HepG2 (cell line): Measurements from ENCODE around the gene ELP1. TPM values are rescaled to one million over a fixed set of nuclear protein-coding genes. Genes with fewer than 3 reads are reported as not detected.

ENCODE experiments used
- ARID4A ChIP-seq: sonication (generic); formaldehyde crosslinking; IDR thresholded peaks from 2 replicates; pipeline ENCODE4 v1.5.0; 2020; ENCODE audit warnings: mild to moderate bottlenecking, missing genetic modification reagents, borderline replicate concordance
- CEBPB ChIP-seq: IDR thresholded peaks from 2 replicates; pipeline ENCODE4 v1.6.1; 2011; ENCODE audit warnings: low read depth, low read length, improper control_type of control experiment, borderline replicate concordance
- RXRB ChIP-seq: IDR thresholded peaks from 2 replicates; pipeline ENCODE4 v1.6.1; 2016; ENCODE audit warnings: borderline replicate concordance, missing genetic modification reagents, missing compliant biosample characterization
- SRSF4 ChIP-seq: fragments of 200-400 bp; formaldehyde crosslinking; IDR thresholded peaks from one replicate; pipeline ENCODE4 v1.6.1; 2018; ENCODE audit warnings: mild to moderate bottlenecking, low read depth, low read length, moderate library complexity; ENCODE audit not compliant: poor library complexity, severe bottlenecking
- SUZ12 ChIP-seq: fragments of 150-350 bp; IDR thresholded peaks from 2 replicates; pipeline ENCODE4 v1.6.1; 2014; ENCODE audit warnings: low read depth, low read length
- TRIM24 ChIP-seq: sonication (generic); formaldehyde crosslinking; IDR thresholded peaks from 2 replicates; pipeline ENCODE4 v1.8.0; 2022; ENCODE audit warnings: mild to moderate bottlenecking, missing genetic modification reagents
- UBTF ChIP-seq: sonication (generic); formaldehyde crosslinking; IDR thresholded peaks from 2 replicates; pipeline ENCODE4 v1.4.0; 2020; ENCODE audit warnings: mild to moderate bottlenecking, missing genetic modification reagents
- ZBTB40 ChIP-seq, 2 experiments: fragments of 450-650 bp in 1 of 2; sonication (generic) in 1 of 2; formaldehyde crosslinking in 1 of 2; IDR thresholded peaks; 2 replicates each; pipeline versions ENCODE4 v1.6.1 to v1.8.0; 2016 to 2022; ENCODE audit warnings: antibody characterized with exemption in 1 of 2, mild to moderate bottlenecking in 1 of 2, missing genetic modification reagents in 1 of 2
- ZFP41 ChIP-seq: sonication (generic); formaldehyde crosslinking; IDR thresholded peaks from 2 replicates; pipeline ENCODE4 v1.4.0; 2020; ENCODE audit warnings: mild to moderate bottlenecking, missing genetic modification reagents, borderline replicate concordance
- ZMAT5 ChIP-seq: sonication (generic); formaldehyde crosslinking; IDR thresholded peaks from 2 replicates; pipeline ENCODE4 v1.5.0; 2020; ENCODE audit warnings: mild to moderate bottlenecking, low read depth, missing genetic modification reagents, borderline replicate concordance
- ZNF777 ChIP-seq: sonication (generic); formaldehyde crosslinking; IDR thresholded peaks from 2 replicates; pipeline ENCODE4 v1.4.0; 2020; ENCODE audit warnings: missing genetic modification reagents
- polyA plus RNA-seq, 8 experiments: library from polyadenylated mRNA; depleted of rRNA in 3 of 8; stranded (reverse) in 7 of 8; unstranded in 1 of 8; fragments of >200 nt; fragmentation: Illumina TruSeq in 4 of 8; extraction: Trizol in 4 of 8; gene quantifications; 2 replicates each; pipeline versions ENCODE4 v1.2.1 to v1.2.3, GENCODE V29; 2011 to 2016; ENCODE audit warnings: low read depth in 4 of 8, missing spikeins in 1 of 8, mixed read lengths in 1 of 8; ENCODE audit not compliant: insufficient read depth in 1 of 8
- total RNA-seq, 5 experiments: library from RNA; depleted of rRNA; stranded (reverse); fragments of >200 nt; fragmentation: Illumina TruSeq; extraction: Trizol; gene quantifications; 2 replicates each; pipeline ENCODE4 v1.2.3, GENCODE V29; 2016; ENCODE audit warnings: low read depth in 1 of 5

Gene ELP1
- total and polyA plus RNA-seq, 2 of the 13 experiments (the other 11 are each of a cell fraction or from before 2014, with no cell fraction given): 157 to 275 TPM

GRCh38 chr9:108885643-108886348, 48.1 kb downstream of the ELP1 start (continued):
- TF ChIP-seq ZBTB40 (IDR thresholded peaks at IDR 0.05) (no peak), ZBTB40 (CRISPR knock-in tag; IDR thresholded peaks at IDR 0.05) (peak; percentile 85; the same call in 1 of the 2 replicates), SUZ12 (no peak), ZNF777 (CRISPR knock-in tag) (no peak), ZMAT5 (no peak), SRSF4 (no peak), UBTF (CRISPR knock-in tag) (peak; percentile 44; the same call in 1 of the 2 replicates), ARID4A (peak; percentile 70; the same call in 1 of the 2 replicates), ZFP41 (CRISPR knock-in tag) (no peak), TRIM24 (no peak), CEBPB (peak; percentile 86), RXRB (CRISPR knock-in tag) (peak; percentile 97)
